Measurements from ENCODE around the gene GPX4. TPM values are rescaled to one million over a fixed set of nuclear protein-coding genes. Genes with fewer than 3 reads are reported as not detected.

Gene GPX4
- total and polyA plus RNA-seq, 10 of the 15 experiments (the other 5 are each of a cell fraction or from before 2014, with no cell fraction given): 33.3 to 749 (median 297) TPM

DNA sequence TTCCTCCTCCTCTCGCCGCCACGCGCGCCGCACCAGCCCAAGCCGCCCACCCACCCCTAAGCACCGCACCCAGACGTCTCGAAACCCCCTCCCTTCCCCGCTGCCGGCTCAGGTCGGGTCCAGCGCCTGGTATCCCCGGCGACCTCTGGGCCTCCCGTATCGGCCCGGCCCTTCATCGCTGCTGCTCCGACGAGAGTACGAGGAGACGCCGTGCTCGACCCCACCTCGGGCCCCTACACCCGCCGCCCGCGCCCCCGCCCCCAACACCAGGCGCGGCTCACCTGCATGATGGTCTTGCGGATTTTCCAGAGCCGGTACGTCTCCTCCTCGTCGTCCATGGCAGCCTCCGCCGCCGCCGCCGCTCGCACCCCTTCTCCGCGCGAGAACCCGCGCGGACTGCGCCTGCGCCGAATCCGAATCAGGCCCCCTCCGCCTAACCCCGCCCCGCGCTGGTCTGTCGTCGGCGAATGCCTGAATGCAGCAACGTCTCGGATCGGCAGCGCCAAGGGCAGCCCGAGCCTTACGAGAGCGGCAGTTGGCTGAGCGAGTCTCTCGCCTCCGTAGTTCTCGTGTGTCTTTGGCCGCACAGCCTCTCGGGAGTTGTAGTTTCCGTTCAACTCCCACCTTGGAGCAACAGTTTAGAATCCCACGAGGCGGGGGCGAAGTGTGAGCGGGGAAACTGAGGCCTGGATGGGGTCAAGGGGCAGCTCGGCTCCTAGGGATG lies 8.7 kb upstream of the GPX4 start, which contains the start of gene POLR2E (continued):
- TF ChIP-seq, protein P1, sequence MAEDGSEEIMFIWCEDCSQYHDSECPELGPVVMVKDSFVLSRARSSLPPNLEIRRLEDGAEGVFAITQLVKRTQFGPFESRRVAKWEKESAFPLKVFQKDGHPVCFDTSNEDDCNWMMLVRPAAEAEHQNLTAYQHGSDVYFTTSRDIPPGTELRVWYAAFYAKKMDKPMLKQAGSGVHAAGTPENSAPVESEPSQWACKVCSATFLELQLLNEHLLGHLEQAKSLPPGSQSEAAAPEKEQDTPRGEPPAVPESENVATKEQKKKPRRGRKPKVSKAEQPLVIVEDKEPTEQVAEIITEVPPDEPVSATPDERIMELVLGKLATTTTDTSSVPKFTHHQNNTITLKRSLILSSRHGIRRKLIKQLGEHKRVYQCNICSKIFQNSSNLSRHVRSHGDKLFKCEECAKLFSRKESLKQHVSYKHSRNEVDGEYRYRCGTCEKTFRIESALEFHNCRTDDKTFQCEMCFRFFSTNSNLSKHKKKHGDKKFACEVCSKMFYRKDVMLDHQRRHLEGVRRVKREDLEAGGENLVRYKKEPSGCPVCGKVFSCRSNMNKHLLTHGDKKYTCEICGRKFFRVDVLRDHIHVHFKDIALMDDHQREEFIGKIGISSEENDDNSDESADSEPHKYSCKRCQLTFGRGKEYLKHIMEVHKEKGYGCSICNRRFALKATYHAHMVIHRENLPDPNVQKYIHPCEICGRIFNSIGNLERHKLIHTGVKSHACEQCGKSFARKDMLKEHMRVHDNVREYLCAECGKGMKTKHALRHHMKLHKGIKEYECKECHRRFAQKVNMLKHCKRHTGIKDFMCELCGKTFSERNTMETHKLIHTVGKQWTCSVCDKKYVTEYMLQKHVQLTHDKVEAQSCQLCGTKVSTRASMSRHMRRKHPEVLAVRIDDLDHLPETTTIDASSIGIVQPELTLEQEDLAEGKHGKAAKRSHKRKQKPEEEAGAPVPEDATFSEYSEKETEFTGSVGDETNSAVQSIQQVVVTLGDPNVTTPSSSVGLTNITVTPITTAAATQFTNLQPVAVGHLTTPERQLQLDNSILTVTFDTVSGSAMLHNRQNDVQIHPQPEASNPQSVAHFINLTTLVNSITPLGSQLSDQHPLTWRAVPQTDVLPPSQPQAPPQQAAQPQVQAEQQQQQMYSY (CRISPR knock-in tag; IDR thresholded peaks at IDR 0.05): no peak
- TF ChIP-seq NR2C1 (IDR thresholded peaks at IDR 0.05): no peak
- peak; percentile 70; the same call in 1 of the 2 replicates for TF ChIP-seq ZNF207 (IDR thresholded peaks at IDR 0.05; ENCODE audit: borderline replicate concordance)
- TF ChIP-seq, protein P2, sequence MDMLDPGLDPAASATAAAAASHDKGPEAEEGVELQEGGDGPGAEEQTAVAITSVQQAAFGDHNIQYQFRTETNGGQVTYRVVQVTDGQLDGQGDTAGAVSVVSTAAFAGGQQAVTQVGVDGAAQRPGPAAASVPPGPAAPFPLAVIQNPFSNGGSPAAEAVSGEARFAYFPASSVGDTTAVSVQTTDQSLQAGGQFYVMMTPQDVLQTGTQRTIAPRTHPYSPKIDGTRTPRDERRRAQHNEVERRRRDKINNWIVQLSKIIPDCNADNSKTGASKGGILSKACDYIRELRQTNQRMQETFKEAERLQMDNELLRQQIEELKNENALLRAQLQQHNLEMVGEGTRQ (IDR thresholded peaks at IDR 0.05; ENCODE audit: borderline replicate concordance, low read depth, low read length): no peak
- TF ChIP-seq, protein P3, sequence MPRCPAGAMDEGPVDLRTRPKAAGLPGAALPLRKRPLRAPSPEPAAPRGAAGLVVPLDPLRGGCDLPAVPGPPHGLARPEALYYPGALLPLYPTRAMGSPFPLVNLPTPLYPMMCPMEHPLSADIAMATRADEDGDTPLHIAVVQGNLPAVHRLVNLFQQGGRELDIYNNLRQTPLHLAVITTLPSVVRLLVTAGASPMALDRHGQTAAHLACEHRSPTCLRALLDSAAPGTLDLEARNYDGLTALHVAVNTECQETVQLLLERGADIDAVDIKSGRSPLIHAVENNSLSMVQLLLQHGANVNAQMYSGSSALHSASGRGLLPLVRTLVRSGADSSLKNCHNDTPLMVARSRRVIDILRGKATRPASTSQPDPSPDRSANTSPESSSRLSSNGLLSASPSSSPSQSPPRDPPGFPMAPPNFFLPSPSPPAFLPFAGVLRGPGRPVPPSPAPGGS (IDR thresholded peaks at IDR 0.05; ENCODE audit: borderline replicate concordance, insufficient read depth, low read depth, low read length, poor library complexity, severe bottlenecking): no peak
- no peak for TF ChIP-seq CUX1 (IDR thresholded peaks at IDR 0.05; ENCODE audit: insufficient replicate concordance, low read depth, low read length)
- TF ChIP-seq BMI1 (IDR thresholded peaks at IDR 0.05; ENCODE audit: borderline replicate concordance): no peak
- no peak for TF ChIP-seq FOS (IDR thresholded peaks at IDR 0.05; ENCODE audit: borderline replicate concordance, extremely low read depth, insufficient read length)
- TF ChIP-seq KLF5 (IDR thresholded peaks at IDR 0.05; ENCODE audit: partially characterized antibody): peak; percentile 73
- TF ChIP-seq HDGF (IDR thresholded peaks at IDR 0.05): peak; percentile 53; the same call in 1 of the 2 replicates
- 0 out of 2 replicates have a peak, but pooled peaks have one; percentile 9 for TF ChIP-seq RUNX3 (IDR thresholded peaks at IDR 0.05; ENCODE audit: low read length)
- TF ChIP-seq PAX5 (IDR thresholded peaks at IDR 0.05; ENCODE audit: borderline replicate concordance, low read depth, low read length): peak; percentile 44; the same call in 1 of the 2 replicates
